Fibroblast of lung (primary cell): Measurements from ENCODE around the gene ANKLE2. TPM values are rescaled to one million over a fixed set of nuclear protein-coding genes. Genes with fewer than 3 reads are reported as not detected.

Experiments used
- DNase-seq, 2 donors: peaks; one replicate each; pipeline versions ENCODE4 v3.0.0 to v3.0.0-alpha.2; 2010; ENCODE audit warnings: low read depth in 2 of 2
- H2AFZ ChIP-seq: 2 replicates; pipeline ENCODE4 v1.5.1; 2012; ENCODE audit warnings: low read length, control low read depth, inconsistent platforms
- H3K27ac ChIP-seq: 2 replicates; pipeline ENCODE4 v1.5.1; 2011; ENCODE audit warnings: low read length, control low read depth; ENCODE audit not compliant: insufficient read depth
- H3K27me3 ChIP-seq: 2 replicates; pipeline ENCODE4 v1.5.1; 2011; ENCODE audit warnings: mild to moderate bottlenecking, low read length; ENCODE audit not compliant: control insufficient read depth, insufficient read depth
- H3K36me3 ChIP-seq: 2 replicates; pipeline ENCODE4 v1.5.1; 2011; ENCODE audit warnings: low read length; ENCODE audit not compliant: control insufficient read depth, insufficient read depth
- H3K4me1 ChIP-seq: 2 replicates; pipeline ENCODE4 v1.5.1; 2011; ENCODE audit warnings: low read length; ENCODE audit not compliant: control insufficient read depth, insufficient read depth; ENCODE audit errors: extremely low read depth
- H3K4me2 ChIP-seq: 2 replicates; pipeline ENCODE4 v1.5.1; 2011; ENCODE audit warnings: low read length, control low read depth; ENCODE audit not compliant: insufficient read depth; ENCODE audit errors: extremely low read depth
- H3K4me3 ChIP-seq, 4 experiments: fragments of 200-600 bp in 1 of 4; sonication (generic) in 1 of 4; replicated peaks in 1 of 4; 2 replicates each; pipeline ENCODE4 v1.5.1; 2011 to 2016; ENCODE audit warnings: low read length in 4 of 4, low read depth in 3 of 4, mild to moderate bottlenecking in 3 of 4, control low read depth in 2 of 4, inconsistent platforms in 1 of 4, mixed read lengths in 1 of 4; ENCODE audit not compliant: insufficient read depth in 1 of 4; ENCODE audit errors: control extremely low read depth in 1 of 4
- H3K79me2 ChIP-seq: 2 replicates; pipeline ENCODE4 v1.5.1; 2012; ENCODE audit warnings: mild to moderate bottlenecking, low read length, inconsistent platforms; ENCODE audit not compliant: control insufficient read depth, insufficient read depth
- H3K9ac ChIP-seq: 2 replicates; pipeline ENCODE4 v1.5.1; 2011; ENCODE audit warnings: mild to moderate bottlenecking, low read length, control low read depth; ENCODE audit not compliant: insufficient read depth
- H3K9me3 ChIP-seq: 2 replicates; pipeline ENCODE4 v1.5.1; 2012; ENCODE audit warnings: low read depth, low read length; ENCODE audit not compliant: control insufficient read depth, insufficient read depth
- H4K20me1 ChIP-seq: 2 replicates; pipeline ENCODE4 v1.5.1; 2011; ENCODE audit warnings: low read length; ENCODE audit not compliant: control insufficient read depth, insufficient read depth; ENCODE audit errors: extremely low read depth
- EZH2 ChIP-seq: IDR thresholded peaks from 2 replicates; pipeline ENCODE4 v1.5.1; 2012; ENCODE audit warnings: low read length, control low read depth, mild to moderate bottlenecking; ENCODE audit errors: missing control alignments
- polyA plus RNA-seq, 2 donors: library from polyadenylated mRNA; depleted of rRNA in 1 of 2; stranded (reverse) in 1 of 2; unstranded in 1 of 2; fragments of >200 nt; gene quantifications; 2 replicates each; pipeline ENCODE4 v1.2.1, GENCODE V29; 2011 to 2012; ENCODE audit warnings: missing spikeins in 1 of 2
- total RNA-seq: library from RNA; depleted of rRNA; stranded (reverse); fragments of >200 nt; gene quantifications from 2 replicates; pipeline ENCODE4 v1.2.1, GENCODE V29; 2014
- TF ChIP-seq, protein P1 (sequence below), 2 donors: IDR thresholded peaks in 1 of 2; conservative IDR thresholded peaks in 1 of 2; 1 replicate in 1 of 2; 2 replicates in 1 of 2; pipeline ENCODE4 v1.5.1; 2011 to 2012; ENCODE audit warnings: low read length in 2 of 2, control low read depth in 1 of 2, inconsistent platforms in 1 of 2, low read depth in 1 of 2, mild to moderate bottlenecking in 1 of 2

The ANKLE2 gene
- total and polyA plus RNA-seq, 2 donors (not counting 1 experiment from before 2014, with no cell fraction given), result 55.8 to 55.9 TPM

DNA sequence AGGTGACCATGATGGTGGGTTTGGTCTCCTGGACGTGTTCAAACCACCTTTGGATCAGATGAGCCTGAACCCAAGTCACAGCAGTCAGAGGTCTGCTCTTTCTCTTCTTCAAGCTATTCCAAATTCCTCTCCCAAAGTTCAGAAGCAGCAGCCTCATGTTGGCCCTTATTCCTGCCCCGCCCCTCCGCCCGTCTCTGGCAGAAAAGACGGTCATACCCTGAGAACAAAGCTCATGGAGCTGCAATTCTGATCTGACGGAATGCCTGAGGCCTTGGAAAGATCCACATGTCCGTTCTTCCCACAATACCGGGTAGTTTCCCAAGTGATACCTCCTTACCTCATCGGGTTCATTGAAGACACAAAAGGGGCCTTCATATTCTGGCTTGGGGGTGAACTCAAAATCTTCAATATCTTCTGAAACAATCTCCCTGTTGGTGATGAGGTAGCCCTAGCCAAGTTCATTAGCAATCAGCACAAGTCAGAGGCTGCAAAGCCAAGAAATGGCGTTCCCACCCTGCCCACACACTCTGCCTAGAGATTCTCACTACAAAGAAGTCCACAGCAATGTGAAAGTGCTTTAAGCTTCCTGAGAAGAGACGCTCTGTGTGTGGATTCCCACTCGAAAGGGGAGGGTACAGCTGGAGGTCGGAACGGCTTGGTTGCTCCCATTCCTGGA lies 85.7 kb downstream of the ANKLE2 start:
- Histone ChIP-seq H3K36me3 (peaks cover 11% of the 10 kb centered on the region), H3K79me2 (peaks cover 7% of the 10 kb centered on the region), H3K4me2 (no peak overlapping the region), H3K9me3 (no peaks in the 10 kb centered on the region), H3K27me3 (no peaks in the 10 kb centered on the region), H2AFZ (no peak overlapping the region), H4K20me1 (no peaks in the 10 kb centered on the region), H3K4me1 (no peaks in the 10 kb centered on the region), H3K9ac (no peak overlapping the region), H3K27ac (no peak overlapping the region), H3K4me3 (no peak overlapping the region)
- DNase-seq, result no peak
- TF ChIP-seq, protein P1, sequence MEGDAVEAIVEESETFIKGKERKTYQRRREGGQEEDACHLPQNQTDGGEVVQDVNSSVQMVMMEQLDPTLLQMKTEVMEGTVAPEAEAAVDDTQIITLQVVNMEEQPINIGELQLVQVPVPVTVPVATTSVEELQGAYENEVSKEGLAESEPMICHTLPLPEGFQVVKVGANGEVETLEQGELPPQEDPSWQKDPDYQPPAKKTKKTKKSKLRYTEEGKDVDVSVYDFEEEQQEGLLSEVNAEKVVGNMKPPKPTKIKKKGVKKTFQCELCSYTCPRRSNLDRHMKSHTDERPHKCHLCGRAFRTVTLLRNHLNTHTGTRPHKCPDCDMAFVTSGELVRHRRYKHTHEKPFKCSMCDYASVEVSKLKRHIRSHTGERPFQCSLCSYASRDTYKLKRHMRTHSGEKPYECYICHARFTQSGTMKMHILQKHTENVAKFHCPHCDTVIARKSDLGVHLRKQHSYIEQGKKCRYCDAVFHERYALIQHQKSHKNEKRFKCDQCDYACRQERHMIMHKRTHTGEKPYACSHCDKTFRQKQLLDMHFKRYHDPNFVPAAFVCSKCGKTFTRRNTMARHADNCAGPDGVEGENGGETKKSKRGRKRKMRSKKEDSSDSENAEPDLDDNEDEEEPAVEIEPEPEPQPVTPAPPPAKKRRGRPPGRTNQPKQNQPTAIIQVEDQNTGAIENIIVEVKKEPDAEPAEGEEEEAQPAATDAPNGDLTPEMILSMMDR (conservative IDR thresholded peaks at IDR 0.05 in 1 of 2, IDR thresholded peaks at IDR 0.05 in 1 of 2; ENCODE audit: low read depth in 1 of 2, low read length in 2 of 2), result no peak
- no peak for TF ChIP-seq EZH2

Other genes with a start within 250 kb of the ANKLE2 start
- gene LRCOL1, start 151.2 kb downstream of the ANKLE2 start, total RNA-seq, result 0.17 TPM in 1 of 2 replicates, not detected in the other
- 0.15 TPM in 1 of 2 replicates, not detected in the other for gene LRCOL1, start 151.2 kb downstream of the ANKLE2 start, polyA plus RNA-seq
- gene P2RX2, start 143.1 kb downstream of the ANKLE2 start, total RNA-seq, result not detected in 2 replicates
- not detected in 2 replicates for gene P2RX2, start 143.1 kb downstream of the ANKLE2 start, polyA plus RNA-seq
- gene POLE, start 74.5 kb downstream of the ANKLE2 start, total RNA-seq, result 9.0 and 9.6 TPM in 2 replicates
- 6.2 and 13.4 TPM in 2 replicates for gene POLE, start 74.5 kb downstream of the ANKLE2 start, polyA plus RNA-seq
- gene PXMP2, start 74.2 kb downstream of the ANKLE2 start, total RNA-seq, result 10.6 and 11.3 TPM in 2 replicates
- gene PXMP2, start 74.2 kb downstream of the ANKLE2 start, polyA plus RNA-seq, result 14.5 and 15.4 TPM in 2 replicates
- gene PGAM5, start 51.0 kb downstream of the ANKLE2 start, total RNA-seq, result 27.1 and 27.7 TPM in 2 replicates
- gene PGAM5, start 51.0 kb downstream of the ANKLE2 start, polyA plus RNA-seq, result 9.8 and 20.2 TPM in 2 replicates
- gene GOLGA3, start 67.0 kb upstream of the ANKLE2 start, total RNA-seq, result 109 and 133 TPM in 2 replicates
- 26.1 and 28.3 TPM in 2 replicates for gene GOLGA3, start 67.0 kb upstream of the ANKLE2 start, polyA plus RNA-seq
- gene CHFR, start 125.8 kb upstream of the ANKLE2 start, total RNA-seq, result 21.6 and 28.2 TPM in 2 replicates
- 19.1 and 24.3 TPM in 2 replicates for gene CHFR, start 125.8 kb upstream of the ANKLE2 start, polyA plus RNA-seq
- 9.2 and 15.2 TPM in 2 replicates for gene ZNF605, start 194.5 kb upstream of the ANKLE2 start, total RNA-seq
- 6.4 and 9.7 TPM in 2 replicates for gene ZNF605, start 194.5 kb upstream of the ANKLE2 start, polyA plus RNA-seq
- gene ZNF26, start 224.5 kb upstream of the ANKLE2 start, total RNA-seq, result 9.4 and 12.8 TPM in 2 replicates
- 3.7 and 4.9 TPM in 2 replicates for gene ZNF26, start 224.5 kb upstream of the ANKLE2 start, polyA plus RNA-seq